SU-DHL-6 (cell line): Measurements from ENCODE around the gene SLC47A2.

Experiments
- H2AFZ ChIP-seq: fragments of 200-600 bp; sonication (generic); 2 replicates; pipeline ENCODE4 v1.6.1; 2014; ENCODE audit warnings: low read depth, mild to moderate bottlenecking, moderate library complexity, mixed read lengths, antibody characterized with exemption, low read length; ENCODE audit not compliant: severe bottlenecking
- H3F3A ChIP-seq: fragments of 200-600 bp; shearing (Covaris generic); 2 replicates; pipeline ENCODE4 v1.6.0; 2016; ENCODE audit warnings: antibody characterized with exemption, mild to moderate bottlenecking; ENCODE audit not compliant: insufficient read depth
- H3K27ac ChIP-seq: fragments of 200-600 bp; sonication (generic); 2 replicates; pipeline ENCODE4 v1.5.1; 2016; ENCODE audit warnings: low read depth, mild to moderate bottlenecking, low read length, moderate library complexity, mixed read lengths
- H3K27me3 ChIP-seq: fragments of 200-600 bp; sonication (generic), shearing (Covaris generic); 2 replicates; pipeline ENCODE4 v1.6.0; 2014; ENCODE audit warnings: mild to moderate bottlenecking, low read length
- H3K36me3 ChIP-seq: fragments of 200-600 bp; sonication (generic); 2 replicates; pipeline ENCODE4 v1.6.1; 2014; ENCODE audit warnings: mild to moderate bottlenecking, low read length, mixed read lengths
- H3K4me2 ChIP-seq: fragments of 300-600, 200-600 bp; shearing (Covaris generic), sonication (generic); 2 replicates; pipeline ENCODE4 v1.6.0; 2014; ENCODE audit warnings: low read length, low read depth, mild to moderate bottlenecking; ENCODE audit not compliant: poor library complexity, severe bottlenecking
- H3K4me3 ChIP-seq: fragments of 200-600 bp; sonication (generic); 2 replicates; pipeline ENCODE4 v1.5.1; 2014; ENCODE audit warnings: antibody characterized with exemption, low read length, mild to moderate bottlenecking, mixed read lengths; ENCODE audit not compliant: insufficient read depth, poor library complexity, severe bottlenecking
- H3K79me2 ChIP-seq: fragments of 200-600 bp; sonication (generic); 2 replicates; pipeline ENCODE4 v1.6.1; 2014; ENCODE audit warnings: mild to moderate bottlenecking, low read length, moderate library complexity; ENCODE audit not compliant: insufficient read depth
- H3K9ac ChIP-seq: fragments of 200-600 bp; sonication (generic); 2 replicates; pipeline ENCODE4 v1.7.0; 2014; ENCODE audit warnings: mild to moderate bottlenecking, low read length
- H3K9me2 ChIP-seq: fragments of 200-600 bp; sonication (generic); replicated peaks from 2 replicates; pipeline ENCODE4 v1.6.1; 2014; ENCODE audit warnings: low read length; ENCODE audit not compliant: insufficient read depth
- H3K9me3 ChIP-seq: fragments of 200-600 bp; sonication (generic); 2 replicates; pipeline ENCODE4 v1.6.1; 2014; ENCODE audit warnings: low read length, mixed read lengths; ENCODE audit not compliant: insufficient read depth
- H4K20me1 ChIP-seq: fragments of 200-600 bp; sonication (generic); 2 replicates; pipeline ENCODE4 v1.6.1; 2014; ENCODE audit warnings: low read depth, mild to moderate bottlenecking, antibody characterized with exemption, low read length, moderate library complexity, mixed read lengths
- CTCF ChIP-seq: fragments of 200-600 bp; sonication (generic); IDR thresholded peaks from one replicate; pipeline ENCODE4 v1.5.1; 2017; ENCODE audit warnings: antibody characterized with exemption, mild to moderate bottlenecking, low read length, moderate library complexity; ENCODE audit not compliant: insufficient read depth, poor library complexity, severe bottlenecking
- EZH2phosphoT487 ChIP-seq: fragments of 200-600 bp; sonication (generic), shearing (Covaris generic); conservative IDR thresholded peaks from 2 replicates; pipeline ENCODE4 v1.6.1; 2018; ENCODE audit warnings: mild to moderate bottlenecking, antibody characterized with exemption, low read length, moderate library complexity, mixed read lengths

SLC47A2 gene

DNA sequence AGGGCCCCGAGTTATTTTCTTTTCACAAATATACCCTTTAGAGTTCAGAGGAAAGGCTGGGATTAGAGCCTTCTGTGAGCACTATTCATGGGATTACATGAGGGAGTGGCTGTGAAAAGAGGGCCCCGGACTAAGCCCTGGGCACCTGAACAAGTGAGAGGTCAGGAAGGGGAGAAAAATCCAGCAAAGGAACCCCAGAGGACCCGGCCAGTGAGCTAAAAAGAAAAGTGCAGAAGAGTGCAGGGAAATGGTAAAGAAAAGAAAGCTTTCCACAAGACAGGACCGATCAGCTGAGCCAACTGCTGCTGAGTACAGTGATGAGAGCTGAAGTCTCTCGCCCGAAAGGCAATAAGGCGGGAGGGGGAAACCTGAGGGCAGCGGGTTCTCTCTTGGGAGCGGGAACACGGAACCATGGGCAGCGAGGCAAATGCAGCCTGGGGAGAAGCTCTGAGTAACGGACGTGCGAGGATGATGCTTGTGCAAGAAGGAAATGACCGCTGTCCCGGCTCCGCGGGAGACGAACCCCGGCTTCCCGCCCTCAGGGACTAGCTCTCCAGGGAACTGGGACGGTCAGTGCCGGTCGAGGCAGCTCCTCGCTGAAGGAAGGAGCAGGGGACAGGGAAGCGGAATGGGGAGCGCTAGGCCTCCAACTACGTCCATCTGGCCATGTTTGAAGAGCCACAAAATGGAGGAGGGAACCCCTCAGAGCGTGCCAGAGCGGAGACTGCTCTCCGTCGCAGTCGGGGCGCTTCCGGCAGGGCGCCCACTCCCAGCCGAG, 68.5 kb downstream of the SLC47A2 start:
- Histone ChIP-seq H2AFZ (peak overlapping the region; percentile 94), H3K9ac (peak overlapping the region; percentile 69), H3K27ac (0 out of 2 replicates have a peak overlapping the region, but pooled peaks have one; percentile 41)

DNA sequence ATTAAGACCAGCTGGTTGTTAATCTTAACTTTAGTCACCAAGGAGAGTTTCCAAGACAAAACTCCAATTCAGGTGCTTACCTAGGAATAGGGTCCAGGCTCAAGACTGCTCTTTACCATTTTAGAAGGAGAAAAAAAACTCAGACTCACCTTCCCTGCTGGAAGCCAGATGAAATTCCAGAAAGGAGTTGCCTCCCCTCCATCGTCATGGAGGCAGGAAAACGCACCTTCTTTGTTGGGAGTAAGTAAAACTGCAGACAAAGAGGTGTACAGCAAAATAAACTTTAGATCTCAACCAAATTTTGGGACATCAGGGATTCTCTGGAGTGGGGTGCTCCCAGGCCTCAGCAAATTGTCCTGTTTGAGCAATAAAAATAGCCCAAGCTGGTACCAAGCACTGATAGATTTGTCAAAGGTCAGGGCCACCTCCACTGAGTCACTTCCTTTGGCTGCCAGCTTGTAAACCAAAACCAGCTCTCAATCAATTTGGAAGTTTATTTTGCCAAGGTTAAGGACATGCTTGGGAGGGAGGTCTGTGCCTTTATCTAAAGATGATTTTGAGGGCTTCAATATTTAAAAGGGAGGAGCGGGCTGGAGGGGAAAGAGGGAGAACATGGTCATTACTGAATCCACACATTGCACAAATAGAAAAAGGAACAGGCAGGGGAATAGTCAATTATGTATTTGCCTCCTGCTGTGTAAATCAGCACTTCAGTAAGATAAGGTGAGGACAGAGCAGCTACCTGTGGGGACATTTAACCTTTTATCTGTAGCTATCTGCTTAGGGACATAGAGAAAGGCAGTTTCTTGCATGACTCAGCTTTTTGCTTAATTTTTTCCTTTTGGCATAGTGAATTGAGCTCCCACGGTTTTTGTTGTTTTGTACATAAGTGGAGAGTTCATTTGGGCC, 69.3 kb downstream of the SLC47A2 start:
- Histone ChIP-seq H3K9ac (peak overlapping the region; percentile 69), H3K36me3 (no peaks in the 10 kb centered on the region), H3K9me2 (no peaks in the 10 kb centered on the region), H2AFZ (peak overlapping the region; percentile 94), H3K4me2 (peak overlapping the region; percentile 95), H3K27me3 (no peaks in the 10 kb centered on the region), H3K9me3 (no peaks in the 10 kb centered on the region), H4K20me1 (no peaks in the 10 kb centered on the region), H3F3A (peaks cover 9% of the 10 kb centered on the region), H3K27ac (no peak overlapping the region), H3K4me3 (no peak overlapping the region), H3K79me2 (peaks cover 13% of the 10 kb centered on the region; the same call in 1 of the 2 replicates)
- TF ChIP-seq EZH2phosphoT487 (no peak), CTCF (no peak)

More for the DNA sequence above, 68.5 kb downstream of the SLC47A2 start:
- H4K20me1 ChIP-seq, result no peaks in the 10 kb centered on the region
- H3K79me2 ChIP-seq, result peaks cover 13% of the 10 kb centered on the region; the same call in 1 of the 2 replicates
- no peaks in the 10 kb centered on the region for H3K9me3 ChIP-seq
- peaks cover 9% of the 10 kb centered on the region for H3F3A ChIP-seq
- peak overlapping the region; percentile 73 for H3K4me3 ChIP-seq
- H3K36me3 ChIP-seq, result no peaks in the 10 kb centered on the region
- peak overlapping the region; percentile 95 for H3K4me2 ChIP-seq
- TF ChIP-seq CTCF, result no peak
- no peak for TF ChIP-seq EZH2phosphoT487
- H3K9me2 ChIP-seq, result no peaks in the 10 kb centered on the region
- no peaks in the 10 kb centered on the region for H3K27me3 ChIP-seq

DNA sequence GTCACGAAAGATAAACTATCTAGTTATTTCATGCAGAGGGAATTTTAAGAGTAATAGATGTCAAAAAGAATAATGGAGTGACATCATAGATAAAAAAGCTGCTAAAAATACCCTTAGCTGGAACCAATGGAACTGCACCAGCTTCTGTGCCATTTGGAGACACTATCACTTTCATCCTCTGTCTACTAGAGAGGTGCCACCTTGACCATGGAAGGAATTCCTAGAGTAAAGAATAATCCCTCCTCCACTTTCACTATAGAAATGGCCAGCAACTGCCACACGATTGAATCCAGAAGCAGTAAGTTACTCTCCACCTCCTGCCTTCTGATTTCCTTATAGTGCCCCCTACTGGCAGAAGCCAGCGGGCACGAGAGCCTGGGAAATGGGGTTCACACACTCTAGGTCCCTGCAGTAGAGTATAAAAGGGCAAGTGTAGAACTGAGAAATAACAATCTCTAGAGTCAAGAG, 70.6 kb downstream of the SLC47A2 start:
- Histone ChIP-seq H3K36me3 (no peaks in the 10 kb centered on the region), H3K9me3 (no peaks in the 10 kb centered on the region), H3F3A (peaks cover 9% of the 10 kb centered on the region), H2AFZ (no peak overlapping the region), H3K9ac (no peak overlapping the region), H3K27me3 (no peaks in the 10 kb centered on the region), H3K27ac (no peak overlapping the region), H3K4me2 (no peak overlapping the region), H3K4me3 (no peak overlapping the region), H3K79me2 (peaks cover 13% of the 10 kb centered on the region; the same call in 1 of the 2 replicates), H3K9me2 (no peaks in the 10 kb centered on the region), H4K20me1 (no peaks in the 10 kb centered on the region)
- TF ChIP-seq EZH2phosphoT487 (no peak), CTCF (peak; percentile 91)
